Fibroblast of the aortic adventitia (primary cell): ENCODE measurements around the gene SNRNP48. TPM values are rescaled to one million over a fixed set of nuclear protein-coding genes. Genes with fewer than 3 reads are reported as not detected.

ENCODE experiments used
- DNase-seq: peaks from one replicate; pipeline ENCODE4 v3.0.0-alpha.2; 2010; ENCODE audit warnings: low read depth
- H3K4me3 ChIP-seq: 2 replicates; pipeline ENCODE4 v1.5.1; 2011; ENCODE audit warnings: low read depth, mild to moderate bottlenecking, control low read depth, low read length, moderate library complexity
- total RNA-seq: library from RNA; depleted of rRNA; stranded (reverse); fragments of >200 nt; gene quantifications from 2 replicates; pipeline ENCODE4 v1.2.3, GENCODE V29; 2012; ENCODE audit warnings: low replicate concordance
- TF ChIP-seq, protein P1 (sequence below): IDR thresholded peaks from 2 replicates; pipeline ENCODE4 v1.5.1; 2011; ENCODE audit warnings: mild to moderate bottlenecking, low read length, control low read depth, inconsistent platforms; ENCODE audit not compliant: insufficient read depth

SNRNP48 gene
- total RNA-seq, 1 donor = 15.3 TPM

DNA sequence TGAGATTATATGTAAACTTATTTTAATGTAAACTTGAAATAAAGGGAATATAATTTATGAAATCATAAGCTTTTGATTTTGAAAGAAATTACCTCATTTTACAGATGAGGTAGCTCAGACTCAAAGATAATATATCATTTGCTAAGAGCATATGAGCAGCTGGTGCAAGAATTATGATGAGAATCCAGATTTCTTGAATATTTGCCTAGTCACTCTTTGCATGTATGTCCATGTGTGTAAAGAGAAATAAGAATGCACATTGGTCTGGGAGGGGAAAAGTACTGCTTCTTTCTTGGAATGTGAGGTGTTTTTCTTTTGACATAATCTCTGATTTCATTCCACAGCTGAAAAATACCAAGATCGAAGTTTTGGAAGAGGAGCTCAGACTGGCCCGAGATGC, 11.1 kb upstream of the SNRNP48 start:
- TF ChIP-seq, protein P1, sequence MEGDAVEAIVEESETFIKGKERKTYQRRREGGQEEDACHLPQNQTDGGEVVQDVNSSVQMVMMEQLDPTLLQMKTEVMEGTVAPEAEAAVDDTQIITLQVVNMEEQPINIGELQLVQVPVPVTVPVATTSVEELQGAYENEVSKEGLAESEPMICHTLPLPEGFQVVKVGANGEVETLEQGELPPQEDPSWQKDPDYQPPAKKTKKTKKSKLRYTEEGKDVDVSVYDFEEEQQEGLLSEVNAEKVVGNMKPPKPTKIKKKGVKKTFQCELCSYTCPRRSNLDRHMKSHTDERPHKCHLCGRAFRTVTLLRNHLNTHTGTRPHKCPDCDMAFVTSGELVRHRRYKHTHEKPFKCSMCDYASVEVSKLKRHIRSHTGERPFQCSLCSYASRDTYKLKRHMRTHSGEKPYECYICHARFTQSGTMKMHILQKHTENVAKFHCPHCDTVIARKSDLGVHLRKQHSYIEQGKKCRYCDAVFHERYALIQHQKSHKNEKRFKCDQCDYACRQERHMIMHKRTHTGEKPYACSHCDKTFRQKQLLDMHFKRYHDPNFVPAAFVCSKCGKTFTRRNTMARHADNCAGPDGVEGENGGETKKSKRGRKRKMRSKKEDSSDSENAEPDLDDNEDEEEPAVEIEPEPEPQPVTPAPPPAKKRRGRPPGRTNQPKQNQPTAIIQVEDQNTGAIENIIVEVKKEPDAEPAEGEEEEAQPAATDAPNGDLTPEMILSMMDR = no peak
- no peak for DNase-seq
- H3K4me3 ChIP-seq = no peak overlapping the region

DNA sequence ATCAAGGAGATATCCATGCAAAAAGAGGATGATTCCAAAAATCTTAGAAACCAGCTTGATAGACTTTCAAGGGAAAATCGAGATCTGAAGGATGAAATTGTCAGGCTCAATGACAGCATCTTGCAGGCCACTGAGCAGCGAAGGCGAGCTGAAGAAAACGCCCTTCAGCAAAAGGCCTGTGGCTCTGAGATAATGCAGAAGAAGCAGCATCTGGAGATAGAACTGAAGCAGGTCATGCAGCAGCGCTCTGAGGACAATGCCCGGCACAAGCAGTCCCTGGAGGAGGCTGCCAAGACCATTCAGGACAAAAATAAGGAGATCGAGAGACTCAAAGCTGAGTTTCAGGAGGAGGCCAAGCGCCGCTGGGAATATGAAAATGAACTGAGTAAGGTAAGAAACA, 10.1 kb upstream of the SNRNP48 start:
- TF ChIP-seq, protein P1 = no peak
- no peak overlapping the region for H3K4me3 ChIP-seq
- DNase-seq = no peak

DNA sequence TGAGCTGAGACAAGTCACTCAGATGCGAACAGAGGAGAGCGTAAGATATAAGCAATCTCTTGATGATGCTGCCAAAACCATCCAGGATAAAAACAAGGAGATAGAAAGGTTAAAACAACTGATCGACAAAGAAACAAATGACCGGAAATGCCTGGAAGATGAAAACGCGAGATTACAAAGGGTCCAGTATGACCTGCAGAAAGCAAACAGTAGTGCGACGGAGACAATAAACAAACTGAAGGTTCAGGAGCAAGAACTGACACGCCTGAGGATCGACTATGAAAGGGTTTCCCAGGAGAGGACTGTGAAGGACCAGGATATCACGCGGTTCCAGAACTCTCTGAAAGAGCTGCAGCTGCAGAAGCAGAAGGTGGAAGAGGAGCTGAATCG, 9.5 kb upstream of the SNRNP48 start:
- H3K4me3 ChIP-seq = no peak overlapping the region
- TF ChIP-seq, protein P1 = no peak
- no peak for DNase-seq

DNA sequence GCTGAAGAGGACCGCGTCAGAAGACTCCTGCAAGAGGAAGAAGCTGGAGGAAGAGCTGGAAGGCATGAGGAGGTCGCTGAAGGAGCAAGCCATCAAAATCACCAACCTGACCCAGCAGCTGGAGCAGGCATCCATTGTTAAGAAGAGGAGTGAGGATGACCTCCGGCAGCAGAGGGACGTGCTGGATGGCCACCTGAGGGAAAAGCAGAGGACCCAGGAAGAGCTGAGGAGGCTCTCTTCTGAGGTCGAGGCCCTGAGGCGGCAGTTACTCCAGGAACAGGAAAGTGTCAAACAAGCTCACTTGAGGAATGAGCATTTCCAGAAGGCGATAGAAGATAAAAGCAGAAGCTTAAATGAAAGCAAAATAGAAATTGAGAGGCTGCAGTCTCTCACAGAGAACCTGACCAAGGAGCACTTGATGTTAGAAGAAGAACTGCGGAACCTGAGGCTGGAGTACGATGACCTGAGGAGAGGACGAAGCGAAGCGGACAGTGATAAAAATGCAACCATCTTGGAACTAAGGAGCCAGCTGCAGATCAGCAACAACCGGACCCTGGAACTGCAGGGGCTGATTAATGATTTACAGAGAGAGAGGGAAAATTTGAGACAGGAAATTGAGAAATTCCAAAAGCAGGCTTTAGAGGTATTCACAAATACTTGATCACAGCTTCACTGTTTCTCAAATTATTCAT, 8.9 kb upstream of the SNRNP48 start:
- no peak overlapping the region for H3K4me3 ChIP-seq
- TF ChIP-seq, protein P1 = no peak
- DNase-seq = no peak

DNA sequence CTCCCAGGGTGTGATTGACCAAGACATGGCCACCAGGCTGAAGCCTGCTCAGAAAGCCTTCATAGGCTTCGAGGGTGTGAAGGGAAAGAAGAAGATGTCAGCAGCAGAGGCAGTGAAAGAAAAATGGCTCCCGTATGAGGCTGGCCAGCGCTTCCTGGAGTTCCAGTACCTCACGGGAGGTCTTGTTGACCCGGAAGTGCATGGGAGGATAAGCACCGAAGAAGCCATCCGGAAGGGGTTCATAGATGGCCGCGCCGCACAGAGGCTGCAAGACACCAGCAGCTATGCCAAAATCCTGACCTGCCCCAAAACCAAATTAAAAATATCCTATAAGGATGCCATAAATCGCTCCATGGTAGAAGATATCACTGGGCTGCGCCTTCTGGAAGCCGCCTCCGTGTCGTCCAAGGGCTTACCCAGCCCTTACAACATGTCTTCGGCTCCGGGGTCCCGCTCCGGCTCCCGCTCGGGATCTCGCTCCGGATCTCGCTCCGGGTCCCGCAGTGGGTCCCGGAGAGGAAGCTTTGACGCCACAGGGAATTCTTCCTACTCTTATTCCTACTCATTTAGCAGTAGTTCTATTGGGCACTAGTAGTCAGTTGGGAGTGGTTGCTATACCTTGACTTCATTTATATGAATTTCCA, 4.6 kb upstream of the SNRNP48 start:
- H3K4me3 ChIP-seq = no peak overlapping the region
- no peak for DNase-seq
- TF ChIP-seq, protein P1 = no peak

DNA sequence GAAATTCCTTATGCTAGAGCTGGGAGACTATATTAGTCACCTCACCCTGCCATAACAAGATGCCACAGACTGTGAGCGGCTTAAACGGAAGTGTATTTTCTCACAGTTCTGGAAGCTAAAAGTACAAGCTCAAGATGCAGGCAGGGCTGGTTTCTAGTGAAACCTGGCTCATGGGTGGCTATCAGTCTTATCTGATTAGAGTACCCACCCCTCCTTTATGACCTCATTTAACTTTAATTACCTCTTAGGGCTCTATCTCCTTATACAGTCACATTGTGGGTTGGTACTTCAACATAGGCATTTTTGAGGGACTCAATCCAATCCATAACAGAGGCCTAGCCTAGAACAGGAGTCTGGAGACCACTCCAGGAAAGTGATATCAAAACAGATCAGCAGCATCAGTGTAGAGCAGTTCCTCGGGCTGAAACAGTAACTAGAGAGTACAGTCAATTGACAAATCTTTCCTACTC, 2.3 kb upstream of the SNRNP48 start:
- peak; percentile 14 for DNase-seq
- H3K4me3 ChIP-seq = no peak overlapping the region
- TF ChIP-seq, protein P1 = no peak
